ENCODE results near the gene COL23A1. TPM values are rescaled to one million over a fixed set of nuclear protein-coding genes. Genes with fewer than 3 reads are reported as not detected.
"Not testable (repeated sequence)": the region's sequence is repeated elsewhere in the genome, so short reads cannot be mapped to it uniquely, and the experiment has no call there.

Gene COL23A1
- polyA plus RNA-seq, 3 donors: 0.11 to 0.21 TPM; not detected in 1

DNA sequence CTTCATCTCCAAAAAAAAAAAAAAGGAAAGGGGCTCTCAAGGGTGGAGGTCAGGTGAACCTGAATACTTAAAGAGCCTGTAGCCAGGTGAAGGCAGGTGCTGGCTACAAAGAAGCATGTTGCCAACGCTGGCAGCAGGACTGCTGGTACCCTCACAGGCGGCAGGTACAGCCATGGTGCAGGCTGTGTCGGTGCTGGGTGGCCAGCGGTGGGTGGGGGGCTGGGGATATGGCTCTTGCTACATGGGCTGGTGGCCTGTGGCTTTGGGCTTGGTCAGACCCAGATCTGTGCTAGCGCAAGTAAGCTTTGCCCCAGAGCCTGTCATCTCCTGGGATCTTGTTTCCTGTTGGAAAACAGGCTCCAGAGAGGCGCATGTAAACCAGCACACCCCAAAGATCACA is 271.3 kb downstream of the COL23A1 start:
- no peaks in the 10 kb centered on the region for H3K4me1 ChIP-seq (ENCODE audit: control insufficient read depth in 1 of 2, insufficient read depth in 2 of 2, low read length in 2 of 2)
- no peak overlapping the region for H2AFZ ChIP-seq (ENCODE audit: insufficient read depth, low read depth, low read length, poor library complexity, severe bottlenecking)
- no peaks in the 10 kb centered on the region for H4K20me1 ChIP-seq (ENCODE audit: insufficient read depth, low read length)
- H3K4me2 ChIP-seq (replicated peaks; ENCODE audit: extremely low read depth, low read length, poor library complexity, severe bottlenecking): no peak overlapping the region
- no peak overlapping the region for H3K27ac ChIP-seq (ENCODE audit: low read depth in 1 of 2, low read length in 2 of 2)
- H3K27me3 ChIP-seq (ENCODE audit: control insufficient read depth in 2 of 2, insufficient read depth in 2 of 2, low read length in 2 of 2): no peaks in the 10 kb centered on the region
- H3K36me3 Mint-ChIP-seq: no peaks in the 10 kb centered on the region
- H3K4me3 Mint-ChIP-seq: no peak overlapping the region
- no peak overlapping the region for H3K9ac ChIP-seq (ENCODE audit: insufficient read depth, low read length, poor library complexity, severe bottlenecking)
- peaks cover 5 to 20% (median 11%) of the 10 kb centered on the region in 7 donors for H3K9me3 Mint-ChIP-seq
- peaks cover 0 to 1% (median 0%) of the 10 kb centered on the region in 3 donors for H3K27me3 Mint-ChIP-seq (ENCODE audit: low read depth in 3 of 3)
- DNase-seq: no peak
- WGBS (ENCODE audit: insufficient coverage): 96% methylated on average over 6 of the region's 6 CpGs
- peaks cover 8 to 17% of the 10 kb centered on the region in 2 donors for H3K9me3 ChIP-seq (replicated peaks in 1 of 2; ENCODE audit: control insufficient read depth in 1 of 2, insufficient read depth in 1 of 2, low read length in 2 of 2)
- no peaks in the 10 kb centered on the region for H3K4me1 Mint-ChIP-seq
- no peaks in the 10 kb centered on the region for H3K36me3 ChIP-seq (replicated peaks in 1 of 2; ENCODE audit: control insufficient read depth in 1 of 2, insufficient read depth in 2 of 2, low read length in 2 of 2)
- TF ChIP-seq, protein P1, sequence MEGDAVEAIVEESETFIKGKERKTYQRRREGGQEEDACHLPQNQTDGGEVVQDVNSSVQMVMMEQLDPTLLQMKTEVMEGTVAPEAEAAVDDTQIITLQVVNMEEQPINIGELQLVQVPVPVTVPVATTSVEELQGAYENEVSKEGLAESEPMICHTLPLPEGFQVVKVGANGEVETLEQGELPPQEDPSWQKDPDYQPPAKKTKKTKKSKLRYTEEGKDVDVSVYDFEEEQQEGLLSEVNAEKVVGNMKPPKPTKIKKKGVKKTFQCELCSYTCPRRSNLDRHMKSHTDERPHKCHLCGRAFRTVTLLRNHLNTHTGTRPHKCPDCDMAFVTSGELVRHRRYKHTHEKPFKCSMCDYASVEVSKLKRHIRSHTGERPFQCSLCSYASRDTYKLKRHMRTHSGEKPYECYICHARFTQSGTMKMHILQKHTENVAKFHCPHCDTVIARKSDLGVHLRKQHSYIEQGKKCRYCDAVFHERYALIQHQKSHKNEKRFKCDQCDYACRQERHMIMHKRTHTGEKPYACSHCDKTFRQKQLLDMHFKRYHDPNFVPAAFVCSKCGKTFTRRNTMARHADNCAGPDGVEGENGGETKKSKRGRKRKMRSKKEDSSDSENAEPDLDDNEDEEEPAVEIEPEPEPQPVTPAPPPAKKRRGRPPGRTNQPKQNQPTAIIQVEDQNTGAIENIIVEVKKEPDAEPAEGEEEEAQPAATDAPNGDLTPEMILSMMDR (IDR thresholded peaks at IDR 0.05): no peak
- H3K79me2 ChIP-seq (ENCODE audit: insufficient read depth, low read length): no peaks in the 10 kb centered on the region
- H3K27ac Mint-ChIP-seq: no peak overlapping the region
- H3K4me3 ChIP-seq (replicated peaks in 1 of 3; ENCODE audit: low read depth in 2 of 3, low read length in 3 of 3): no peak overlapping the region
- intact Hi-C loops (cut with micrococcal nuclease): no loop called here

DNA sequence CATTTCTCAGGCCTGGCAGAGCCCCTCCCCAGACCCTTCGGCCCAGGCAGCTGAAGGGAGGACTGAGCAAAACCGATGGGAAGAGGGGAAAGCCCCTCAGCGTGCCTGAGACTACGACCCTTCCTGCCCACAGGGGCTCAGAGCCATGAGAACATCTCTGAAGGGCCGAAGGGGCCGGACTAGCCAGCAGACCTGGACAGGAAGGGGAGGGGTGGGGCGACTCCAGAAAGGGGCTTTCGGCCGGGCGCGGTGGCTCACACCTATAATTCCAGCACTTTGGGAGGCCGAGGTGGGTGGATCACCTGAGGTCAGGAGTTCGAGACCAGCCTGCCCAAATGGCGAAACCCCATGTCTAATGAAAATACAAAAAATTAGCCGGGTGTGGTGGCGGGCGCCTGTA is 271.8 kb downstream of the COL23A1 start:
- H3K27me3 Mint-ChIP-seq (ENCODE audit: low read depth in 3 of 3): peaks cover 0 to 1% (median 0%) of the 10 kb centered on the region in 3 donors
- H3K4me1 Mint-ChIP-seq: no peaks in the 10 kb centered on the region
- WGBS (ENCODE audit: insufficient coverage): 92% methylated on average over 4 of the region's 17 CpGs
- Histone ChIP-seq H4K20me1 (ENCODE audit: insufficient read depth, low read length) (no peaks in the 10 kb centered on the region), H3K4me3 (replicated peaks in 1 of 3; ENCODE audit: low read depth in 2 of 3, low read length in 3 of 3) (no peak overlapping the region), H3K79me2 (ENCODE audit: insufficient read depth, low read length) (no peaks in the 10 kb centered on the region), H3K36me3 (replicated peaks in 1 of 2; ENCODE audit: control insufficient read depth in 1 of 2, insufficient read depth in 2 of 2, low read length in 2 of 2) (no peaks in the 10 kb centered on the region), H3K4me1 (ENCODE audit: control insufficient read depth in 1 of 2, insufficient read depth in 2 of 2, low read length in 2 of 2) (peaks cover under 1 to 2% of the 10 kb centered on the region in 2 donors), H3K9ac (ENCODE audit: insufficient read depth, low read length, poor library complexity, severe bottlenecking) (no peak overlapping the region), H3K27ac (ENCODE audit: low read depth in 1 of 2, low read length in 2 of 2) (no peak overlapping the region), H3K27me3 (ENCODE audit: control insufficient read depth in 2 of 2, insufficient read depth in 2 of 2, low read length in 2 of 2) (no peaks in the 10 kb centered on the region), H2AFZ (ENCODE audit: insufficient read depth, low read depth, low read length, poor library complexity, severe bottlenecking) (no peak overlapping the region), H3K9me3 (replicated peaks in 1 of 2; ENCODE audit: control insufficient read depth in 1 of 2, insufficient read depth in 1 of 2, low read length in 2 of 2) (peaks cover 8 to 17% of the 10 kb centered on the region in 2 donors), H3K4me2 (replicated peaks; ENCODE audit: extremely low read depth, low read length, poor library complexity, severe bottlenecking) (no peak overlapping the region)
- no peak overlapping the region for H3K27ac Mint-ChIP-seq
- H3K36me3 Mint-ChIP-seq: no peaks in the 10 kb centered on the region
- H3K9me3 Mint-ChIP-seq: peaks cover 5 to 20% (median 11%) of the 10 kb centered on the region in 7 donors
- H3K4me3 Mint-ChIP-seq: no peak overlapping the region
- intact Hi-C loops (cut with micrococcal nuclease): no loop called here
- TF ChIP-seq, protein P1 (IDR thresholded peaks at IDR 0.05): no peak
- no peak for DNase-seq

DNA sequence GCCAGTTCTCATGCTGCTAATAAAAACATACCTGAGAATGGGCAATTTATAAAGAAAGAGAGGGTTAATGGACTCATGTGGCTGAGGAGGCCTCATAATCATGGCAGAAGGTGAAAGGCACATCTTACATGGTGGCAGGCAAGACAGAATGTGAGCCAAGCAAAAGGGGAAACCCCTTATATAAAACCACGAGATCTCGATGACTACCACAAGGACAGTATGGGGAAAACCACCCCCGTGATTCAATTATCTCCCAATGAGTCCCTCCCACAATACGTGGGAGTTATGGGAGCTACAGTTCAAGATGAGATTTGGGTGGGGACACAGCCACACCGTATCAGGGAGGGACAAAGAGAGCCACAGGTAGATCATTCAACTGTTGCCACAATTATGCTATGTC is 272.5 kb downstream of the COL23A1 start:
- H2AFZ ChIP-seq (ENCODE audit: insufficient read depth, low read depth, low read length, poor library complexity, severe bottlenecking); H3K27ac ChIP-seq (ENCODE audit: low read depth in 1 of 2, low read length in 2 of 2); H3K4me3 ChIP-seq (replicated peaks in 1 of 3; ENCODE audit: low read depth in 2 of 3, low read length in 3 of 3); H3K27me3 Mint-ChIP-seq (ENCODE audit: low read depth in 3 of 3); intact Hi-C loops (cut with micrococcal nuclease); H3K9ac ChIP-seq (ENCODE audit: insufficient read depth, low read length, poor library complexity, severe bottlenecking); H3K27me3 ChIP-seq (ENCODE audit: control insufficient read depth in 2 of 2, insufficient read depth in 2 of 2, low read length in 2 of 2); H3K36me3 Mint-ChIP-seq; H3K79me2 ChIP-seq (ENCODE audit: insufficient read depth, low read length); H3K4me1 Mint-ChIP-seq; H3K4me3 Mint-ChIP-seq; H3K4me1 ChIP-seq (ENCODE audit: control insufficient read depth in 1 of 2, insufficient read depth in 2 of 2, low read length in 2 of 2); H3K27ac Mint-ChIP-seq; H4K20me1 ChIP-seq (ENCODE audit: insufficient read depth, low read length); H3K4me2 ChIP-seq (replicated peaks; ENCODE audit: extremely low read depth, low read length, poor library complexity, severe bottlenecking); H3K36me3 ChIP-seq (replicated peaks in 1 of 2; ENCODE audit: control insufficient read depth in 1 of 2, insufficient read depth in 2 of 2, low read length in 2 of 2): not testable (repeated sequence)
- H3K9me3 ChIP-seq (replicated peaks in 1 of 2; ENCODE audit: control insufficient read depth in 1 of 2, insufficient read depth in 1 of 2, low read length in 2 of 2): peaks cover 8 to 17% of the 10 kb centered on the region in 2 donors
- no CpG with 5 or more reads among the region's 5 CpGs for WGBS (ENCODE audit: insufficient coverage)
- H3K9me3 Mint-ChIP-seq: peaks cover 9 to 24% (median 15%) of the 10 kb centered on the region in 7 donors
- peak in 2 of 3 donors; percentile 20 to 80 for DNase-seq
